ENCODE results near the gene RHBG.

The RHBG gene

GRCh38 chr1:156429313-156430060, 60.5 kb downstream of the RHBG start:
- no peak for DNase-seq

- DNase-seq = no peak
These were observed 61.3 kb downstream of the RHBG start for GRCh38 chr1:156430303-156430702.

- DNase-seq = no peak
These were observed 61.9 kb downstream of the RHBG start for GRCh38 chr1:156430866-156431265.

- DNase-seq = no peak
These were observed 62.4 kb downstream of the RHBG start for GRCh38 chr1:156431366-156431765.

- no peak for DNase-seq
These were observed 63.0 kb downstream of the RHBG start for GRCh38 chr1:156431769-156432668.

- no peak for DNase-seq
These were observed 63.6 kb downstream of the RHBG start for GRCh38 chr1:156432669-156433018.

GRCh38 chr1:156433032-156433431, 64.0 kb downstream of the RHBG start:
- DNase-seq = no peak

GRCh38 chr1:156433602-156434001, 64.6 kb downstream of the RHBG start:
- DNase-seq = no peak
